Breast epithelium (tissue), 4 donors: ENCODE measurements around the gene MAP6. TPM values are rescaled to one million over a fixed set of nuclear protein-coding genes. Genes with fewer than 3 reads are reported as not detected.

Experiments used
- DNase-seq, 2 donors: peaks; one replicate each; pipeline ENCODE4 v3.0.0-alpha.2; 2019; ENCODE audit warnings: low spot score in 2 of 2
- H3K27ac ChIP-seq, 2 donors: fragments of 200-600 bp; sonication (generic) in 1 of 2; one replicate each; pipeline ENCODE4 v1.5.1; 2016 to 2019; ENCODE audit warnings: mild to moderate bottlenecking in 1 of 2
- H3K27me3 ChIP-seq, 2 donors: fragments of 200-600 bp; sonication (generic) in 1 of 2; one replicate each; pipeline versions ENCODE4 v1.5.1 to v1.6.0; 2017 to 2019; ENCODE audit warnings: control low read depth in 1 of 2, mild to moderate bottlenecking in 1 of 2
- H3K36me3 ChIP-seq: fragments of 200-600 bp; one replicate; pipeline ENCODE4 v1.5.1; 2019
- H3K4me1 ChIP-seq, 2 donors: fragments of 200-600 bp; sonication (generic); one replicate each; pipeline ENCODE4 v1.5.1; 2016 to 2019; ENCODE audit warnings: control low read depth in 1 of 2
- H3K4me3 ChIP-seq, 3 donors: fragments of 200-600 bp; sonication (generic); 1 replicate in 2 of 3; 2 replicates in 1 of 3; pipeline ENCODE4 v1.5.1; 2016 to 2019; ENCODE audit warnings: mild to moderate bottlenecking in 3 of 3, moderate library complexity in 2 of 3
- H3K9me3 ChIP-seq, 2 donors: fragments of 200-600 bp; sonication (generic) in 1 of 2; one replicate each; pipeline ENCODE4 v1.5.1; 2016 to 2019; ENCODE audit warnings: control low read depth in 1 of 2
- POLR2A ChIP-seq: fragments of 450-650 bp; IDR thresholded peaks from one replicate; pipeline ENCODE4 v1.6.1; 2016; ENCODE audit warnings: antibody characterized with exemption, mild to moderate bottlenecking, moderate library complexity
- POLR2AphosphoS5 ChIP-seq, 3 donors: sonication (generic); formaldehyde crosslinking; IDR thresholded peaks; one replicate each; pipeline ENCODE4 v1.6.1; 2017; ENCODE audit warnings: antibody characterized with exemption in 3 of 3
- intact Hi-C: fragments of 100-400 bp; cut with DNase I; formaldehyde crosslinking; loops from one replicate; pipeline ENCODE4 v1.15.1; 2023; ENCODE audit warnings: low total_unique reads
- total RNA-seq, 3 donors: library from RNA; depleted of rRNA; stranded (reverse); fragments of >200 nt; gene quantifications; one replicate each; pipeline ENCODE4 v1.1.0, GENCODE V29; 2016
- TF ChIP-seq, protein P1 (sequence below), 3 donors: fragments of 450-650 bp; IDR thresholded peaks; one replicate each; pipeline ENCODE4 v1.5.1; 2016 to 2017; ENCODE audit warnings: antibody characterized with exemption in 3 of 3, mild to moderate bottlenecking in 3 of 3, moderate library complexity in 3 of 3

MAP6 gene
- total RNA-seq, 3 donors from 2014 or later, result 1.6 to 5.0 (median 2.6) TPM

DNA sequence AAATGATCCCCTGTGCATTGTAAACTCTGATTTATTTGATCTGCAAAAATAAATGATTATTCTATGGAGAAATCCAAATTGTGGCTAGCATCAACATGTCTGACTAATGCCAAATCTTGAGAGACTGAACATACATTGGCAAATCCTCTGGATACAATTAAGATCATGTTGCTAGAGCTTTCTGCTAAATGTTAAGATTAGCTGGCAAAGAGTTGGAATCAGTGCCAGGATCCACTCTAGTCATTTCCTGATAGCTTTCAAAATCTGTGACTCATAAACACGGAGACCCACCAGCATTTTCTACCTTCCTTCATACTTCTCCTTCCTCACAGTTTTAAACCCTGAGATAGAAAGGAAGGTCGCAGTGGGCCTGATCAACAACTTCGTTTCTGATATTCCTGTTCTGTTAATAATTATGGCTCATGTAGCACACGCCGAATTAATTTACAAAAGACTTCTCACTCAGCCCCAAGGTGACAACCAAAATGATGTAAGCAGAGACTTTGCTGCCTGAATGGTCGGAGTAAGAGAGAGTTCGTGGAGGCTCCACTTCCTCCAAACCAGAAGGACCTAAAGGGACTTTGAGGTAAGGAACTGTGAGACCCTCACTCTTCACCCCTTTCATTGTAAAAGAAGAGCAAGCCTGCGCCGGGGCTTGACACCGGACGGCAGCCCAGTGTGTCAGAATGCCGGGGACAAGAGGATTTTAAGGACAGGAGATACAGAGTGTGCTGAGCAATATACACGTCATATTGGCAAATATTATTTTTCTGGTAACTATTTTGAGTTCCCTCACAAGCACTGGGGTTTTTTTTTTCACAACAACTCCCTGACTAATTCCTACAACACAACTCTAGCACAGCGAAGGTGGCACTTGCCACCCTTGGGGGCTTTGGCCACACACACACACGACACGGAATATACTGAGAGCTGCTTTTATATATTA, 64.8 kb downstream of the MAP6 start:
- Histone ChIP-seq H3K4me3 (no peak overlapping the region), H3K36me3 (no peaks in the 10 kb centered on the region), H3K27me3 (no peaks in the 10 kb centered on the region), H3K4me1 (no peaks in the 10 kb centered on the region), H3K9me3 (no peaks in the 10 kb centered on the region), H3K27ac (no peak overlapping the region)
- intact Hi-C loops, result no loop called here
- TF ChIP-seq, protein P1, sequence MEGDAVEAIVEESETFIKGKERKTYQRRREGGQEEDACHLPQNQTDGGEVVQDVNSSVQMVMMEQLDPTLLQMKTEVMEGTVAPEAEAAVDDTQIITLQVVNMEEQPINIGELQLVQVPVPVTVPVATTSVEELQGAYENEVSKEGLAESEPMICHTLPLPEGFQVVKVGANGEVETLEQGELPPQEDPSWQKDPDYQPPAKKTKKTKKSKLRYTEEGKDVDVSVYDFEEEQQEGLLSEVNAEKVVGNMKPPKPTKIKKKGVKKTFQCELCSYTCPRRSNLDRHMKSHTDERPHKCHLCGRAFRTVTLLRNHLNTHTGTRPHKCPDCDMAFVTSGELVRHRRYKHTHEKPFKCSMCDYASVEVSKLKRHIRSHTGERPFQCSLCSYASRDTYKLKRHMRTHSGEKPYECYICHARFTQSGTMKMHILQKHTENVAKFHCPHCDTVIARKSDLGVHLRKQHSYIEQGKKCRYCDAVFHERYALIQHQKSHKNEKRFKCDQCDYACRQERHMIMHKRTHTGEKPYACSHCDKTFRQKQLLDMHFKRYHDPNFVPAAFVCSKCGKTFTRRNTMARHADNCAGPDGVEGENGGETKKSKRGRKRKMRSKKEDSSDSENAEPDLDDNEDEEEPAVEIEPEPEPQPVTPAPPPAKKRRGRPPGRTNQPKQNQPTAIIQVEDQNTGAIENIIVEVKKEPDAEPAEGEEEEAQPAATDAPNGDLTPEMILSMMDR (IDR thresholded peaks at IDR 0.05), result no peak
- TF ChIP-seq POLR2AphosphoS5 (IDR thresholded peaks at IDR 0.05), result no peak
- TF ChIP-seq POLR2A, result no peak
- DNase-seq, result no peak

DNA sequence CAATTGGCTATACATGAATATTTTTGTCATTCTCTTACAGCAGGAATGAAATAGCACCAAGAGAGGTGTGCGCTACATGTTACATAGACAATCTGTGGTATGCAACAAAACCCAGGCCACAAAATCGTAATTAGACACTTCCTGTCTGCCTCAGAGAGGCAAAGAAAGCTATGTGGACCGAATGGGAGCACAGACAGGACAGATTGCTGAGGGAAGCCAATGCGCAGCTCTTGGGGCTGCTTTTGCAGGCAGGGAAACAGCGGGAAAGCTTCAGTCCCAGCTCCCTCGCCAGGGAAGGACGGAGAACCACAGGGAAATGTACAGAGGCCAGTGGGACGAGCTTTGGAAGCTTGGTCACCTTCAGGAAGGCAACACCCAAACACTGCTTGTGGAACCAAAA, 65.9 kb downstream of the MAP6 start:
- TF ChIP-seq, protein P1 (IDR thresholded peaks at IDR 0.05), result no peak
- TF ChIP-seq POLR2AphosphoS5 (IDR thresholded peaks at IDR 0.05) (no peak), POLR2A (no peak)
- no peaks in the 10 kb centered on the region for H3K4me1 ChIP-seq
- no peaks in the 10 kb centered on the region for H3K9me3 ChIP-seq
- no peak overlapping the region for H3K4me3 ChIP-seq
- H3K27ac ChIP-seq, result no peak overlapping the region
- H3K27me3 ChIP-seq, result no peaks in the 10 kb centered on the region
- no peak for DNase-seq
- intact Hi-C loops, result no loop called here
- H3K36me3 ChIP-seq, result no peaks in the 10 kb centered on the region

DNA sequence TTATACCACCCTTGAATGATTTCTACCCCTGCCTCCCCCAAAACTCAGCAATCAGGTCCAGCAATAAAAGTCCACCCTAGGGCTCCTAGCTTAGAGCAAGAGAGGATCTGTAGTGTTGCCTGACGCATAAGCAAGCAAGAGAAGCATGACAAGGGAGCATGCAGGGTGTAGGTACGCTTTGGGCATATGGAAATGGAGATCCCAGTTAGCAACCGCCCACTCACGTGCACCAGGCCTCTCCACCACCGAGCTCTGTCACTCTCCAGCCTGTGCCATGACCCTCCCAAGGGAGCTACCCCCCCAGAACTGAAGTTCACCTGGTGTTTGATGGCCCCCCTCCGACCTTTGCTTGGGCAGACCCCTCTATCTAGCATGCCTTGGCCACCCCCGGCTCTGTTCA, 67.3 kb downstream of the MAP6 start:
- DNase-seq, result no peak
- no peak overlapping the region for H3K4me3 ChIP-seq
- H3K36me3 ChIP-seq, result no peaks in the 10 kb centered on the region
- H3K27me3 ChIP-seq, result no peaks in the 10 kb centered on the region
- no peaks in the 10 kb centered on the region for H3K4me1 ChIP-seq
- TF ChIP-seq, protein P1 (IDR thresholded peaks at IDR 0.05), result no peak
- TF ChIP-seq POLR2AphosphoS5 (IDR thresholded peaks at IDR 0.05) (no peak), POLR2A (no peak)
- intact Hi-C loops, result no loop called here
- no peaks in the 10 kb centered on the region for H3K9me3 ChIP-seq
- H3K27ac ChIP-seq, result no peak overlapping the region

DNA sequence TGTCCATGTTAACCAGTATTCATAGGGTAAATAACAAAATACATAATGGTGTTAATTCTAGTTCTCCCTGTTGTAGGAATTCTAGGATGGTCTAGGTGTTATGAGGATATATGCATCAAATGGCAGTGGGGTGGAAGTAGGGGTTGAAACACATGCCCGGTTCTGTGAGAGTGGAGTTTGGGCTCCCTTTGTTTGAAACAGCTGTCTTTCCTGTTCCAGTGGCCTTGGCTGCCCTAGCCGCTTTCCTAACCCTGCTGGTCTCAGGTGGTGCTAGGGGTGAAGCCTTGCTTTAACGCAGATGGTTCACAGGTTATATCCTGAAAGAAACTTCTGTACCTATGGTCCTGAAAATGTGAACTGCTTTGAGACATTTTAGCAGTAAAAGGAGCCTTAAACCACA, 68.5 kb downstream of the MAP6 start:
- Histone ChIP-seq H3K36me3 (no peaks in the 10 kb centered on the region), H3K4me3 (no peak overlapping the region), H3K27ac (no peak overlapping the region), H3K9me3 (no peaks in the 10 kb centered on the region), H3K27me3 (no peaks in the 10 kb centered on the region), H3K4me1 (no peaks in the 10 kb centered on the region)
- TF ChIP-seq POLR2AphosphoS5 (IDR thresholded peaks at IDR 0.05) (no peak), POLR2A (no peak)
- TF ChIP-seq, protein P1 (IDR thresholded peaks at IDR 0.05), result no peak
- intact Hi-C loops, result no loop called here
- DNase-seq, result no peak

DNA sequence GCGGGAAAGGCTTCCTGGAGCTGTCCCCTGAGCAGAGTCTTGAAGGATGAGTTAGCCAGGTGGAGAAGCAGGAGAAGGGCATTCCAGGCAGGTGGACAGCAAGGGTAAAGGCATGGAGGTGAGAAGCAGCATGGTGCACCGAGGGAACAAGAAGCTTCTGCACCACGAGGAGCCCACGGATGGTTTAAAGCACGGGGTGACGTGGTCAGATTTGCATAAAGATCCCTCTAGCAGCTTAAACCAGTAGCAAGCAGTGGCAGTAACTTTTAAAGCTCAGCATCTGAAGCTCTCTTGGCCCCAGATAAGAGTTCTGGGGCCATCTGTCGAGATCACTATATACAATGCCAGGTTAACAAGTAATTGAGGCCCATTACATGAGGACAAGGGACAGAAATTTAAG, 69.9 kb downstream of the MAP6 start:
- intact Hi-C loops, result no loop called here
- H3K27me3 ChIP-seq, result no peaks in the 10 kb centered on the region
- no peak overlapping the region for H3K27ac ChIP-seq
- H3K9me3 ChIP-seq, result no peaks in the 10 kb centered on the region
- H3K4me1 ChIP-seq, result no peaks in the 10 kb centered on the region
- no peak for DNase-seq
- no peaks in the 10 kb centered on the region for H3K36me3 ChIP-seq
- no peak overlapping the region for H3K4me3 ChIP-seq
- no peak for TF ChIP-seq POLR2A
- no peak for TF ChIP-seq POLR2AphosphoS5 (IDR thresholded peaks at IDR 0.05)
- TF ChIP-seq, protein P1 (IDR thresholded peaks at IDR 0.05), result no peak
